ENCODE measurements around the gene MSX2. TPM values are rescaled to one million over a fixed set of nuclear protein-coding genes. Genes with fewer than 3 reads are reported as not detected.
"Not testable (repeated sequence)": the region's sequence is repeated elsewhere in the genome, so short reads cannot be mapped to it uniquely, and the experiment has no call there.

The MSX2 gene
- polyA plus RNA-seq, 3 donors: 0.14 to 2.8 (median 2.1) TPM

- no peak overlapping the region for H3K27ac ChIP-seq (ENCODE audit: low read depth, low read length)
- 49 to 80% (median 62%) methylated on average over 2 of the region's 2 CpGs for WGBS, 3 donors
These were observed 30.7 kb downstream of the MSX2 start for GRCh38 chr5:174755106-174755505.

- WGBS, 3 donors: 60 to 79% (median 72%) methylated on average over 3 of the region's 3 CpGs
These were observed 34.7 kb downstream of the MSX2 start for GRCh38 chr5:174759091-174759490.

GRCh38 chr5:174760721-174761120, 36.3 kb downstream of the MSX2 start:
- WGBS, 3 donors: 83 to 88% (median 87%) methylated on average over 11 of the region's 11 CpGs

More at GRCh38 chr5:174759091-174759490, 34.7 kb downstream of the MSX2 start:
- no peak overlapping the region for H3K27ac ChIP-seq (ENCODE audit: low read depth, low read length)

GRCh38 chr5:174761341-174761740, 37.0 kb downstream of the MSX2 start:
- 62 to 84% (median 80%) methylated on average over 1 of the region's 2 CpGs for WGBS, 3 donors
- not testable (repeated sequence) for H3K27ac ChIP-seq (ENCODE audit: low read depth, low read length)

More at GRCh38 chr5:174760721-174761120, 36.3 kb downstream of the MSX2 start:
- no peak overlapping the region for H3K27ac ChIP-seq (ENCODE audit: low read depth, low read length)

GRCh38 chr5:174764309-174764708, 39.9 kb downstream of the MSX2 start:
- WGBS, 3 donors: 74 to 85% (median 82%) methylated on average over 10 of the region's 10 CpGs
- H3K27ac ChIP-seq (ENCODE audit: low read depth, low read length): no peak overlapping the region

GRCh38 chr5:174765540-174765939, 41.2 kb downstream of the MSX2 start:
- no peak overlapping the region for H3K27ac ChIP-seq (ENCODE audit: low read depth, low read length)
- 85 to 93% (median 91%) methylated on average over 18 of the region's 18 CpGs for WGBS, 3 donors

GRCh38 chr5:174767670-174768069, 43.3 kb downstream of the MSX2 start:
- no peak overlapping the region for H3K27ac ChIP-seq (ENCODE audit: low read depth, low read length)
- 59 to 66% (median 66%) methylated on average over 4 of the region's 4 CpGs for WGBS, 3 donors

- WGBS, 3 donors: 90% methylated on average over 4 of the region's 4 CpGs
These were observed 44.6 kb downstream of the MSX2 start for GRCh38 chr5:174769005-174769404.

GRCh38 chr5:174773371-174773770, 49.0 kb downstream of the MSX2 start:
- WGBS, 3 donors: 58 to 95% (median 93%) methylated on average over 3 of the region's 3 CpGs
- no peak overlapping the region for H3K27ac ChIP-seq (ENCODE audit: low read depth, low read length)

More at GRCh38 chr5:174769005-174769404, 44.6 kb downstream of the MSX2 start:
- no peak overlapping the region for H3K27ac ChIP-seq (ENCODE audit: low read depth, low read length)

GRCh38 chr5:174775081-174775480, 50.7 kb downstream of the MSX2 start:
- no peak overlapping the region for H3K27ac ChIP-seq (ENCODE audit: low read depth, low read length)
- WGBS, 3 donors: 59 to 76% (median 75%) methylated on average over 3 of the region's 3 CpGs

GRCh38 chr5:174777111-174777510, 52.7 kb downstream of the MSX2 start:
- H3K27ac ChIP-seq (ENCODE audit: low read depth, low read length): no peak overlapping the region
- WGBS, 3 donors: 40 to 90% (median 72%) methylated on average over 6 of the region's 6 CpGs

- WGBS, 3 donors: 55 to 69% (median 64%) methylated on average over 2 of the region's 2 CpGs
- H3K27ac ChIP-seq (ENCODE audit: low read depth, low read length): no peak overlapping the region
These were observed 53.2 kb downstream of the MSX2 start for GRCh38 chr5:174777583-174777982.
